Activated CD8-positive, alpha-beta memory T cell treated with anti-CD3 and anti-CD28 coated beads for 48 hours (primary cell): ENCODE data around the gene ERC1.

Experiments used
- DNase-seq, 3 experiments: peaks; one replicate each; pipeline ENCODE4 v3.0.0-alpha.2; 2020; ENCODE audit warnings: low read depth in 2 of 3, low spot score in 2 of 3

ERC1 gene

DNA sequence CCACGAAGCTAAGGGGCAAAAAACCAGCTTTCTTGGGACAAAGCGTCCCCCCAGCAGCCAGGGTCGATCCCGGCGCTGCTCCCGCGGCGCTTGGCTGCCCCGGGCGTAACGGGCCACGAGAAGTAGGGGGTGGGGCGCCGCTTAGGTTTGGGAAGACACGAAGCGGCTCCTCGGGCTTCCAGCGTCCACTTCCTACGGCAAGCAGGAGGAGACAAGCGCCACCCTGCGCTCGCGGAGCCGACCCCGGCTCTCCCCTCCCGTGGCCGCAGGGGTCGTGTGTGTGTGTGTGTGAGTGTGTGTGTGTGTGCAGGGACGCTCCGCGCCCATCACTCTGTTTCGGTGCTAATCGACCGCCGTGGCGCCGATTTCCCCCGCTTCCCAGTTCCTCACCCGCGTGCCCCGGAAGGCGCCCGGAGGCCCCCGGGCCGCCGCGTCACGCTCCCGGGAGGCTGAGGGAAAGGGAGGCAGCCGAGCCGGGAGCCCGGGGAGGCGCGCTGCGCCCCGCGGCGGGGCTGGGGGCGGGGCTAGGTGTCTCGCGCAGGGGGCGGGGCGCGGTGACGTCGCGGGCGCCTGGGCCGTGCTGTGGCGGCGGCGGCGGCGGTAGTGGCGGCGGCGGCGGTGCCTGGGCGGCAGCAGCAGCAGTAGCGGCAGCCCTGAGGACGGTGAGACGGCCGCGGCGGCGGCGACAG is at the start of gene ERC1:
ERC1 (plus strand) TSS at position 563 of the 689 bp plus-strand sequence. CDS start 36,681 bp downstream, outside the sequence.
- DNase-seq = peak; percentile 58 to 76 (median 72)

DNA sequence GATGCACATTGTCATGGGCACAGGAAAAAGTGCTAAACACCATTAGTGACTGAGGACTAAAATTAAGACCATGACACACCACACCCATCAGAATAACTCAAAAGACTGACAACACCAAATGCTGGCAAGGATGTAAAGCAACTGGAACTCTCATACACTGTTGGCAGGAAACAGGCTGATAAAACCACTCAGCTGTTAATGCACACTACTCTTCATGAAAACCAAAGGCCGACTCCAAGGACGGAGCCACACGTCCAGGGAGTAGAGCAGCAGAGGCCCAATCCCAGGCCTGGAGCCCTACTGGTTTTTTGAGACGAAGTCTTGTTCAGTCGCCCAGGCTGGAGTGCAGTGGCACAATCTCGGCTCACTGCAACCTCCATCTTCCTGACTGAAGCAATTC is 48.0 kb upstream of the ERC1 start:
- no peak for DNase-seq

DNA sequence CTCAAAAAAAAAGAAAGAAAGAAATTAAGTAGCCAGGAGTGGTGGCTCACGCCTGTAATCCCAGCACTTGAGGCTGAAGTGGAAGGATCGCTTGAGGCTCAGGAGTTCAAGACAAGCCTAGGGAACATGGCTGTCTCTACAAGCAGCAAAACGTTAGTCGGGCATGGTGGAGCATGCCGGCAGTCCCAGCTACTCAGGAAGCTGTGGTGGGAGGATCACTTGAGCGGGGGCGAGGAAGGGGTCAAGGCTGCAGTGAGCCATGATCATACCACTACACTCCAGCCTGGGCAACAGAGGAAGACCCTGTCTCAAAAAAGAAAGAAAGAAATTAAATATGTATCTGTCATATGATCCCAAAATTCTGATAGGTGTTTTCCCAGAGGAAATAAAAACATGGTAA is 46.8 kb upstream of the ERC1 start:
- no peak for DNase-seq

DNA sequence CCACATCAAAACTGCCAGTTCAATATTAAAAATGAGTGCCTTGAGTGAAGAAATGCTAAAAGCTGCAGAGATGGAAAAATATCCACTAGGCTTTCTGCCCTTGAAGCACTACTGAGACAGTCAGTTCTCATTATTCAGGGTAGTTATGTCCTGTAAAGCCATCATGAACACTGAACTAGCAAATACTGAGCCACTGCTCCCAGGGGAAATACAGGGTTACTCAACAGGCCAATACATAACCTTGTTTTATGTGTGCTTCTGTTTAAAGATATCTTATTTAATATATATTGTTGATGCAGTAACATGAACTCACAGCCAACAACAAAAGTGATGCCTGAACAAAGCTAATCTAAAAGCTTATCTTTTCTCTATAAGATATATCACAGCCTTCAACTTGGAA is 44.8 kb upstream of the ERC1 start:
- DNase-seq = no peak

DNA sequence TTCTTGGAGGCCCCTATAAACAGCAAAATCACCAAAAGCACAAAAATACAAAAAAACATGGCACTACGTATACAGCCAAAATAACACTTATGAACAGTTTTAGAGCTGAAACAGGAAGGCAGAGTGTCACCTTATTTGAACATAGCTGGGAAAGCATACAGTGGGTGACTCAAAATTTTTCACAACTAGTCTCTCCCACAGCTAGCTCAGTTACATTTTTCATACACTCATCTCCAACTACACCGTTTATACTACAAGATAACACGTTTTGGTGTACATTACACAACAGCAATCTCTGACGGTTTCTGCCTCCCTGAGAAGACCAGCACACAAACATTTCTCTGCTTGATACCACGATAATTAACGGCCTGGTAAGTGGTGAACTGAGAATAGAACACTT is 44.4 kb upstream of the ERC1 start:
- DNase-seq = no peak

DNA sequence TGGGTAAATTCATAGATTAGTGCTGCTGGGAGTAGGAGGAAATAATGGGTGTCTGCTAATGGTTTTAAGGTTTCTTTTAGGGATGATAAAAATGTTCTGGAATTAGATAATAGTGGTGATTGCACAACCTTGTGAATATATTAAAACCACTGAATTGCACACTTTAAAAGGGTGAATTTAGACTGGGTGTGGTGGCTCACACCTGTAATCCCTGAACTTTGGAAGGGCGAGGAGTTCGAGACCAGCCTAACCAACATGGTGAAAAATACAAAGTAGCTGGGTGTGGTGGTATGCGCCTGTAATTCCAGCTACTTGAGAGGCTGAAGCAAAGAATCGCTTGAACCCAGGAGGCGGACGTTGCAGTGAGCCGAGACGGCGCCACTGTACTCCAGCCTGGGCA is 42.8 kb upstream of the ERC1 start:
- no peak for DNase-seq

DNA sequence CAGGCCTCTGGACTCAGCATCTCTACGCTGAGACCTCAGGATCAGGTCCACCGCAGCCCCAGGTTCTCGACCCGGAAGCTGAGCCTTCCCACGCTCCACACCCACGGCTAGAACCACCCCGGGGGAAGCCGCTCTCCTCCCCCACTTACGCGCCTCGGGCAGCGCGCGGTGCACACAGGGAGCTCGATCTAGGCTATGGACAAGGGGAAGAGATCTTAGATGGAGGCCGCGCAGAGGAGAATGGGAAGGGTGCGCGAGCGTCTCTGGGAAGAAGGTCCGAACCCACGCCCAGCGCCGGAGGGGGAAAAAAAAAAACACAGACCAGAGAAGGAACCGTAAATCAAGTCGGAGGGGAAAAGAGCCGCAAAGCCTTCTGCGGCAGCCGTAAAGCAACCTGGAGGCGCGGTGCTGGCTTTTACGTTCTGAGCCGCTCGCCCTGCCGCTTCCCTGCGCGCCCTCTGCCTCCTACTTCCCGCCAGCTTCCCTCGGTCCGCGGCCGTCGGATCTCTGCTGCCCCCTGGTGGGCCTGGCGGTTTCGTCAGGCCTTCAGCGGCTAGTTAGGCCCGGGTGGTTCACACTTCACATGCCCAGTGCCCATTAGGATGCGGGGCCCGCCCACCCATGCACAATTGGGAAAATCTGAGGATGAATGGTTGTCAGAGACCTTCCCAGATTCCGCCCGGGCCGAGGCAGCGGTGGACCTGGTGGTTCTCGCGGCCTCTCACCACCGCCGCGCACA is 41.4 kb upstream of the ERC1 start, which contains the start of gene RAD52:
RAD52 (minus strand) TSS at position 242 of the 739 bp plus-strand sequence. CDS start 16,636 bp downstream, outside the sequence.
- peak; percentile 93 to 99 (median 97) for DNase-seq

DNA sequence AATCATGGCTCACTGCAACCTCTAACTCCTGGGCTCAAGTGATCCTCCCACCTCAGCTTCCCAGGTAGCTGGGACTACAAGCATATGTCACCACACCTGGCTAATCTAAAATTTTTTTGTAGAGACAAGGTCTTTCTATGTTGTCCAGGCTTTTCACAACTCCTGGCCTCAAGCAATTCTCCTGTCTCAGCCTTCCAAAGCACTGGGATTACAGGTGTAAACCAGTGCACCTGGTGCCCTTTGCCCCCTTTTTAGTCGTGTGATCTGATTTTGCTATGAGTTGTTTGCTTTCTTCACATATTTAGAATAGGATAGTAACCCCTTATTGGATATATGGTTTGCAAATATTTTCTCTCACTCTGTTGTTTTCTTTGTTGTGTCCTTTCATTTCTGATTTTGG is 39.8 kb upstream of the ERC1 start:
- DNase-seq = no peak

DNA sequence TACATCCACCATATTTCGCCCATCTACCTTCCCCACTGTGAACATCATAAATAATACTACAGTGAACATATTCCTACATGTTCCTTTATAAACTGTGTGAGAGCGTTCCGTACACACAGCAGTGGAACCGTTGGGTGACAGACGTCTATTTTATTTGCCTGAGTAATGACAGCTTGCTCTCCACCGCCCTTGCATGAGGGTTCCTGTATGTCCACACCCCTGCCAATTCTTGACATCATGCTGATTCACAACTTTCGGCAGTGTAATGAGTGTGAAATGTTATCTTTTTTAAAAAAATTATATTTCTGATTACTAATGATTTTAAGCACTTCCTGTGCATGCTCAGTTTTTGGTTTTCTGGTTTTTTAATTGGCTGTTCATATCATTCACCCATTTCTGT is 37.2 kb upstream of the ERC1 start:
- no peak for DNase-seq

DNA sequence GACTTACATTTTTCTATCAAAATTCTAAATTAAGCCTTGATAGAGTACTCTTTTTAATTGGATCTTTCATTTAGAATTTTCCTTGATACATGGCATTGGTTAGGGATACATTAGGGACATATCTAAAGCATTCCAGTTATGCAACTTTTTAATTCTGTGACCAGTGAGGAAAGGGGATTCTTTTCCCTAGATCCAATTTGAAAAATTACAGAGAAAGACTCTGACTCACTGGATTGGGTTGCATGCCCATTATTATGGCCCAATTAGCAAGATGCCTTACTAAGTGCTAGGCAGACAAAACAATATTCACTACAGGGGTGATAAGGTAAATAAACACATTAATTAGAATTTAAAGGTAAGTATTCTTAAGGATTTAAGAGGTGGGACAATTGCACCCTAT is 36.3 kb upstream of the ERC1 start:
- no peak for DNase-seq

DNA sequence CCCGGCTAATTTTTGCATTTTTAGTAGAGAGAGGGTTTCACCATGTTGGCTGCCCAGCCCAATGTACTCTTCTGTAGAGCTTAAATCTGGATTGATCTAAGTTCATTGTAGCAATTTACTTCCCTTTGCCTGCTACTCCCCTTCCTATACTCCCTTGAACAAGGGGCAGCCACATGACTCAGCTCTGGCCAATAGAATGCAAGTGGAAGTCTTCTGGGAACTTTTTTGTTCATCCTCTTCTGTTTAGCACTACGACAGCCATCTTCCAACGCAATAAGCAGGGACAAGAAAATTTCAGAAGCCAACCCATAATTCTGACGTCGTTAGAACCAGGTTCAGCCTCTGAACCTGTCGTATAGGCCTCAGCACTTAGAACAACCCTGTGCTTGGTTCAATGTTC is 35.1 kb upstream of the ERC1 start:
- DNase-seq = no peak

DNA sequence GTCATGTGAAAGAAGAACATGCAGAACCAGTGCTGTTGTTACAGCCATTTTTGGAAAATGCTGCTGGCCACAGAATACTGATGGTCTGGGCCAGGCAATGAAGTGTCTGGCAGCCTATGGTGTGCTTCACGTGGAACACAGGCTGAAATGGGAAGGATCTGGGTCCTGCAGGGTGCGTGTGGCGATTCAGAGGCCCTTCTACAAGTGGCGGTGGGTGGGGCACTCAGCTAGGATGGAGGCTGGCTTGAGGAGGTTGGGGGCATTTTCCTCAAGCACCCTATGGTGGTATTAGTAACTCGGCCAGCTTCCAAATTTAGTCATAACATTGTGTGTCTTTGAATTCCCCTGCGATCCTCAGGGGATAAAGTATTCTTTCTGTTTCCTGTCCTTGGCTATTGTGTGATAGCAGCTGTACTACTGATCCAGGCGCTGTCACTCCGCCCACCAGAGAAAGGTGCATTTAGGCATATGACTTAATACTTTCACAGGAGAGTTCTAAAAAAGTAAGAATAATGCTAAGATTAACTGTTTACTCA is 32.4 kb upstream of the ERC1 start:
- no peak for DNase-seq

DNA sequence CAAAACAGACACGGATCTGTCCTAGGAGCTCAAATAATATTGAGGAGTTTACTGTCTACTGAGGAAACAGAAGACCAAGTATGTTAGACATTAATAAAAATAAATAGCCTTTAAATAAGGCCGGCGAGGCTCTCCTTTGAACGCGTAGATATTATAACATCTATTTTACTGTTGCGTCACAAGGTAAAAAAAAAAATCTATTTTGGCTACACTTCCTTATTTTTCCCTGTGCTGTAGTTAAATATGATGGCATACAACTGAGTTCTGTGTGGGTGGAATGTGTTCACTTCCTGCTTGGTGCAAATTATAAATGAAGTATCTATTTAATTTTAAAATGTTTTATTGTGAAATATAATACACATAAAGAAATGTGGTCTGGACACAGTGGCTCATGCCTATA is 24.3 kb upstream of the ERC1 start:
- no peak for DNase-seq

DNA sequence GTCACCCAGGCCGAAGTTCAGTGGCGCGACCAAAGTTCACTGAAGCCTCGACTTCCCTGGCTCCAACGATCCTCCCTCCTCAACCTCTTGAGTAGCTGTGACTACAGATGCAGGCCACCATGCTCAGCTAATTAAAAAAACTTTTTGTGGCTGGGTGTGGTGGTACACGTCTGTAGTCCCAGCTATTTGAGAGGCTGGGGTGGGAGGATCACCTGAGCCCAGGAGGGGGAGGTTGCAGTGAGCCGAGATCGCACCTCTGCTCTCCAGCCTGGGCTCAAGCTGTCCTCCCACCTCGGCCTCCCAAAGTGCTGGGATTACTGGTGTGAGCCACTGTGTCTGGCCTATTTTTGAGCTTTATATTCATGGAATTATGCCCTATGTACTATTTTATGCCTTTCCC is 23.4 kb upstream of the ERC1 start:
- DNase-seq = no peak

DNA sequence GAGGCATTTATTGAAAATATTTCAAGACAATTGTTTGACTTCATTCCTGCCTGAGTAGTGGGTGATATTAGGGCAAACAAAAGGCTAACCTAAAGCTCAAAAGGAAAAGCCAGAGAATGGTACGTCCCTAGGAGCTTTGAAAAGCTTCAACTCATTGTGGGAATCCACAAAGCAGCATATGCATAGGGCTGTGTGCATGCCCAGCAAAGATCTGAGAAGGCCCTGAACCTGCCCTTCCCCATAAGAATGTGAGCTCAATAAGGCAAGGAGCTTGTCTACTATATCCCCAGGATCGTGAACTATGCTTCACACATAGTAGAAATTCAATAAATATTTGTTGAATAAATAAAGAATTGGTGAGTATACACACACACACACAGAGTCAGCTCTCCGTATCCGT is 22.5 kb upstream of the ERC1 start:
- DNase-seq = no peak

DNA sequence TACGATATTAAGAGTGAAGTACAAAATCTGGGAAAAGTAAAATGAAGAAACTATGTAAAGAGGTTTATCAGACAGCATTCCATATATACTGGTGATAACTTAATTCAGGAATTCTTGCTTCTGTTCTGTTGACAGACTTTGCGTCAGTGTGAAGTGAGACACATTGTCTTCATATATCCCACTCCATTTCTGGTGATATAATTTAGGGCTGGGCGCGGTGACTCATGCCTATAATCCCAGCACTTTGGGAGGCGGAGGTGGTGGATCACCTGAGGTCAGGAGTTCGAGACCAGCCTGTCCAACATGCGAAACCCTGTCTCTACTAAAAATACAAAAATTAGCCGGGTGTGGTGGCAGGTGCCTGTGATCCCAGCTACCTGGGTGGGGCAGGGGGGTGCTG is 21.2 kb upstream of the ERC1 start:
- no peak for DNase-seq

DNA sequence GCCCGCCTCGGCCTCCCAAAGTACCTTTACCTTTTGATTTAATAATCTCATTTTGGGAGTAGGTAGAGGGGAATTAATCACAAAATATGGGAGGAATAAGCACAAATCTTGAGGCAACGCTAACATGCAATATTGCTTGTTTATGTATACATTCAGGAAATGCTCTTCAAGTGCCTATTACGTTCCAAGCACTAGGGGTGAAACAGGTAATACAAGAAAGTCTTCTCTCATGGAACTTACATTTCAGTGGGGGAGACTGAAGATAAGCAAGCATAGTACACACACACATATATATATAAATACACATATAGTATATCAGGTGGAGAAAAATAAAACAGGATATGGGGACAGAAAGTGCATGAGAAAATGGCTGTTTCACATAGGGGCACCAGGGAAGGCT is 19.0 kb upstream of the ERC1 start:
- no peak for DNase-seq

DNA sequence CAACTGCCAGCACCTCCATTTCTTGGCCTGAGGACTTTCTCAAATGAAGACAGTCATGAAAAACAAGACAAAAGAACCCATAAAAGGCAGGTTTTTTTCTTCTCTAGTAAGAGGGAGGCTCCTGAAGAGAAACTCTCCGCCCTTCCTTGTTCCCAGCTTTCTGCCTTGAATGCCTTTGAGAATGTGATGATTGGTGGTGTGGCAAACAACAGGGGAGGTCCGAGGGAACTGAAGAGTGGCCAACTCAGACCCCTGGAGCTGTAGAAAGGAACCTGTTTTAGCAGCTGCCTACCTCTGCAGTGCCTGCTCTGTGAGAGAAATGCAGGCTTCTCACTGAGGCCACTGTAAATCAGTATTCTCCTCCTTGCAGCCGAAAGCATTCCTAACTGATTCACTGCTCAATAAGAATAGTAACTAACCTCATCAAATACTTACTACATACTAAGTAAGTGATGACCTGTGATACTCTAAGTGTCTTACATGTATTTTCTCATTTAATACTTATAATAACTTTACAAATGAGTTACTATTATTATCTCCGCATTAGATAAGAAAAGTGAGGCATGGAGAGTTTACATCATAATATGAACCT is 16.7 kb upstream of the ERC1 start:
- no peak for DNase-seq

DNA sequence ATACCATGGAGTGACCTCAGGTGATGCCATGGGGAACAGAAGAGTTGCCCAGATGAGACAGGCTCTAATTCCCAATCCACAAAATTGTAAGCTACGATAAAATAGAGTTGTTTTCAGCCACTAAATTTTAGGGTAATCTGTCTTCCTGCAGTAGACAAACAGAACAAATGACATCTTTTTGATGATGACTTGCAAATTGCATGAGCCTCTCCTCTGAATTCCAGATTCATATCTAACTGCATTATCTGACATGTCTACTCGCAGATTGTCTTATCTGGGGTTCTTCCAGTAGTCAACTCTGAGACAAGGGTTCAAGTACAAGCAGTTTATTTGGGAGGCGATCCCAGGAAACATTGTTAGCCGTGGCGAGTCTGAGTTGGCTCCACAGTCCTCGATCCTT is 14.4 kb upstream of the ERC1 start:
- no peak for DNase-seq

DNA sequence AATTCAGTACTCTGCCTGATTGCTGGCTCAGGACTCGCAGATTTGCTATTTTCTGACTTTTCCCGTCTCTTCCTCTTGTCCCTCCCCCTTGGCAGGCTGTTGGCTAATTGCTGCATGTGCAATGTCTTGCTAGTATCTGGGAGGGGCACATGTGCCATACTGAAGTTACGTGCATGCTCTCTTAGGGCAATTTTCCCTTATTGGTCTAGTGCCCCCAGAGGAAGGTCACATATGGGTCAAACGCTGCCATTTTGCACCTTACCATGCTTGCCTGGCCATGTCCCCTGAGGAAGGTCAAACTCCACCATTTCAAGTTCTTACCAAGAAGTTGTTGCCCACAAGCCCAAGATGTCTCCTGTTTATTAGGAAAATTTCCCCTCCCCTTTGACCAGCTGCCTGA is 13.9 kb upstream of the ERC1 start:
- no peak for DNase-seq

DNA sequence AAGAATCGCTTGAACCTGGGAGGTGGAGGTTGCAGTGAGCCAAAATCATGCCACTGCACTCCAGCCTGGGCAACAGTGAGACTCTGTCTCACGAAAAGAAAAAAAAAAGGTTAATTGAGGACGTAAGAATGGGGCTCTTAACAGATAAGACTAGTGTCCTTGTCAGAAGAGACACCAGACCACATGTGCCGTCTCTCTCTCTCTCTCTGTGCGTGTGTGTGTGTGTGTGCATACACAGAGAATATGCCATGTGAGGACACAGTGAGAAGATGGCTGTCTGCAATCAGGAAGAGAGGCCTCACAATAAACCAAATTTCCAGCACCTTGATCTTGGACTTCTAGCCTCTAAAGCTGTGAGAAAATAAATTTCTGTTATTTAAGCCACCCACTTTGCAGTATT is 11.7 kb upstream of the ERC1 start:
- no peak for DNase-seq

DNA sequence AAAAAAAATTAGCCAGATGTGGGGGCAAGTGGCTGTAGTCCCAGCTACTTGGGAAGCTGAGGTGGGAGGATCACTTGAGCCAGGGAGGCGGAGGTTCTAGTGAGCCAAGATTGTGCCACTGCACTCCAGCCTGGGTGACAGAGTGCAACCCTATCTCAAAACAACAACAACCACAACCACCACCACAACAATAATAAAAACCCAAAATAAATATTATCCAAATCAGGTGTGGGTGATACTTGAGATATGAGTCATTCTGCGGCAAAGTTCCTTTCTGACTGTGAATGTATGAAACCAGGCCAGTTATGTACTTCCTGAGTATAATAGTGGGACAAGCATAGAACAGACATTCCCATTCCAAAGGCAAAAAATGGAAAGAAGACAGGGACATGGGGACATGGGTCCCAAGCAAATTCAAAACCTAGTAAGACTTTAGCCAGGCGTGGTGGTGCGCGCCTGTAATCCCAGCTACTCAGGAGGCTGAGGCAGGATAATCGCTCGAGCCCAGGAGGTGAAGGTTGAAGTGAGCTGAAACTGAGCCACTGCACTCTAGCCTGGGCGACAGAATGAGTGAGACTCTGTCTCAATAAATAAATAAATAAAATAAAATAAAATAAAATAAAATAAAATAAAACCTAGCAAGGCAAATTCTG is 9.7 kb upstream of the ERC1 start:
- DNase-seq = no peak
